H1 (cell line): Measurements from ENCODE around the gene LCN2. TPM values are rescaled to one million over a fixed set of nuclear protein-coding genes. Genes with fewer than 3 reads are reported as not detected.
A peak's percentile ranks its signal among the peaks of the same experiment; 100 is the strongest.

Experiments
- CTCF ChIA-PET: fragments of 300-600 bp; sonication (Branson Sonifier 250); formaldehyde crosslinking; loops from one replicate; lab custom pipeline; 2021; ENCODE audit not compliant: partially characterized antibody; lab: Charles Lee
- POLR2A ChIA-PET: fragments of 300-600 bp; sonication (Branson Sonifier 250); formaldehyde crosslinking; loops from one replicate; lab custom pipeline; 2021; ENCODE audit warnings: inconsistent platforms; ENCODE audit not compliant: partially characterized antibody; lab: Charles Lee
- DNase-seq, 2 experiments: peaks; one replicate each; pipeline versions ENCODE4 v3.0.0 to v3.0.0-alpha.2; 2010 to 2022; ENCODE audit warnings: low spot score in 2 of 2, low read depth in 1 of 2, mixed read lengths in 1 of 2
- FAIRE-seq: peaks from 2 replicates; lab custom pipeline; 2011; peaks lifted over from hg19 to GRCh38; lab: Jason Lieb, UNC
- H2AFZ ChIP-seq: 2 replicates; pipeline ENCODE4 v1.8.1; 2012; ENCODE audit warnings: low read length, inconsistent platforms
- H2AK5ac ChIP-seq: 2 replicates; pipeline ENCODE4 v1.6.1; 2013; ENCODE audit warnings: low read depth, low read length
- H2BK120ac ChIP-seq: replicated peaks from 2 replicates; pipeline ENCODE3; 2013; ENCODE audit warnings: low read depth, low read length, inconsistent platforms
- H2BK12ac ChIP-seq: 2 replicates; pipeline ENCODE4 v1.6.1; 2013; ENCODE audit warnings: low read depth, low read length
- H2BK15ac ChIP-seq: 2 replicates; pipeline ENCODE4 v1.6.1; 2013; ENCODE audit warnings: low read length
- H2BK20ac ChIP-seq: 2 replicates; pipeline ENCODE4 v1.6.1; 2013; ENCODE audit warnings: low read length
- H2BK5ac ChIP-seq: 2 replicates; pipeline ENCODE4 v1.6.1; 2013; ENCODE audit warnings: low read depth, low read length
- H3K14ac ChIP-seq: 2 replicates; pipeline ENCODE4 v1.6.1; 2013; ENCODE audit warnings: inconsistent platforms; ENCODE audit not compliant: insufficient read length
- H3K18ac ChIP-seq: 2 replicates; pipeline ENCODE4 v1.6.1; 2013; ENCODE audit warnings: low read length; ENCODE audit errors: extremely low read depth
- H3K23ac ChIP-seq: 2 replicates; pipeline ENCODE4 v1.6.1; 2013; ENCODE audit warnings: inconsistent platforms; ENCODE audit not compliant: insufficient read length
- H3K23me2 ChIP-seq: 2 replicates; pipeline ENCODE4 v1.6.1; 2013; ENCODE audit warnings: low read depth, low read length
- H3K27ac ChIP-seq: 2 replicates; pipeline ENCODE4 v1.6.1; 2011; ENCODE audit warnings: low read depth, low read length, inconsistent platforms
- H3K27me3 ChIP-seq, 4 experiments: replicated peaks in 1 of 4; 1 replicate in 1 of 4; 2 replicates in 3 of 4; pipeline versions ENCODE4 v1.6.1 to v1.8.1; 2011 to 2013; ENCODE audit warnings: low read length in 3 of 4, mild to moderate bottlenecking in 3 of 4, inconsistent platforms in 2 of 4, mixed read lengths in 2 of 4, moderate library complexity in 1 of 4; ENCODE audit not compliant: control insufficient read depth in 3 of 4, insufficient read depth in 3 of 4; ENCODE audit errors: extremely low read depth in 1 of 4
- H3K36me3 ChIP-seq, 4 experiments: 2 replicates each; pipeline versions ENCODE4 v1.6.1 to v1.8.1; 2011 to 2013; ENCODE audit warnings: mild to moderate bottlenecking in 4 of 4, low read length in 3 of 4, moderate library complexity in 2 of 4, control low read depth in 1 of 4, inconsistent platforms in 1 of 4; ENCODE audit not compliant: insufficient read depth in 4 of 4, control insufficient read depth in 2 of 4
- H3K4ac ChIP-seq: replicated peaks from 2 replicates; pipeline ENCODE3; 2013; ENCODE audit warnings: low read length, low read depth, mixed read lengths, inconsistent platforms; ENCODE audit not compliant: insufficient read length
- H3K4me1 ChIP-seq, 4 experiments: replicated peaks in 1 of 4; 1 replicate in 1 of 4; 2 replicates in 3 of 4; pipeline versions ENCODE4 v1.6.1 to v1.8.1; 2011 to 2013; ENCODE audit warnings: low read length in 3 of 4, inconsistent platforms in 2 of 4, mixed read lengths in 1 of 4; ENCODE audit not compliant: insufficient read depth in 4 of 4, control insufficient read depth in 3 of 4
- H3K4me2 ChIP-seq, 2 experiments: 2 replicates each; pipeline versions ENCODE4 v1.6.1 to v1.8.1; 2011 to 2013; ENCODE audit warnings: low read depth in 2 of 2, low read length in 2 of 2, control low read depth in 1 of 2, inconsistent platforms in 1 of 2, mild to moderate bottlenecking in 1 of 2; ENCODE audit not compliant: insufficient read depth in 1 of 2
- H3K4me3 ChIP-seq, 4 experiments: fragments of 200-600, 300-600 bp in 1 of 4; sonication (generic), shearing (Covaris generic), sonication (Bioruptor Twin) in 1 of 4; 2 replicates each; pipeline versions ENCODE4 v1.5.1 to v1.8.1; 2011 to 2016; ENCODE audit warnings: low read length in 4 of 4, low read depth in 3 of 4, control low read depth in 2 of 4, inconsistent platforms in 2 of 4, mild to moderate bottlenecking in 2 of 4, mixed read lengths in 1 of 4, moderate library complexity in 1 of 4; ENCODE audit not compliant: insufficient read depth in 2 of 4; ENCODE audit errors: extremely low read depth in 1 of 4
- H3K56ac ChIP-seq: replicated peaks from 2 replicates; pipeline ENCODE3; 2013; ENCODE audit warnings: low read depth, mild to moderate bottlenecking, mixed read lengths, low read length, inconsistent platforms; ENCODE audit not compliant: insufficient read length
- H3K79me1 ChIP-seq: 2 replicates; pipeline ENCODE4 v1.6.1; 2013; ENCODE audit warnings: low read depth, low read length, control low read depth
- H3K79me2 ChIP-seq, 2 experiments: 2 replicates each; pipeline versions ENCODE4 v1.6.1 to v1.8.1; 2012 to 2013; ENCODE audit warnings: low read length in 2 of 2, mild to moderate bottlenecking in 2 of 2, inconsistent platforms in 1 of 2; ENCODE audit not compliant: insufficient read depth in 2 of 2, control insufficient read depth in 1 of 2
- H3K9ac ChIP-seq, 4 experiments: replicated peaks in 1 of 4; 1 replicate in 1 of 4; 2 replicates in 3 of 4; pipeline versions ENCODE4 v1.6.1 to v1.8.1; 2011 to 2013; ENCODE audit warnings: low read depth in 3 of 4, low read length in 3 of 4, control low read depth in 2 of 4, mild to moderate bottlenecking in 2 of 4, moderate library complexity in 2 of 4, inconsistent platforms in 1 of 4; ENCODE audit errors: extremely low read depth in 1 of 4
- H3K9me3 ChIP-seq, 2 experiments: 2 replicates each; pipeline versions ENCODE4 v1.6.1 to v1.8.1; 2012 to 2013; ENCODE audit warnings: mild to moderate bottlenecking in 2 of 2, moderate library complexity in 2 of 2, control low read depth in 1 of 2, inconsistent platforms in 1 of 2, low read depth in 1 of 2, low read length in 1 of 2, mixed read lengths in 1 of 2; ENCODE audit not compliant: insufficient read depth in 2 of 2
- H4K20me1 ChIP-seq, 2 experiments: replicated peaks in 1 of 2; 2 replicates each; pipeline versions ENCODE3 to v1.8.1; 2011 to 2013; ENCODE audit warnings: inconsistent platforms in 2 of 2, low read length in 2 of 2, mild to moderate bottlenecking in 1 of 2; ENCODE audit not compliant: insufficient read depth in 2 of 2, control insufficient read depth in 1 of 2
- H4K5ac ChIP-seq: 2 replicates; pipeline ENCODE4 v1.6.1; 2013; ENCODE audit warnings: low read length, low read depth, mixed read lengths, inconsistent platforms; ENCODE audit not compliant: insufficient read length
- H4K8ac ChIP-seq: 2 replicates; pipeline ENCODE4 v1.8.0; 2013; ENCODE audit warnings: mild to moderate bottlenecking, moderate library complexity, low read length, inconsistent platforms; ENCODE audit not compliant: insufficient read depth; ENCODE audit errors: extremely low read depth
- H4K91ac ChIP-seq: replicated peaks from 2 replicates; pipeline ENCODE3; 2013; ENCODE audit warnings: low read length, mixed read lengths, inconsistent platforms; ENCODE audit not compliant: insufficient read length
- ATF3 ChIP-seq: IDR thresholded peaks from 2 replicates; pipeline ENCODE4 v1.6.1; 2011; ENCODE audit warnings: low read depth, mild to moderate bottlenecking, low read length; ENCODE audit not compliant: insufficient read depth
- CBX5 ChIP-seq: fragments of 300-800, 300-1000 bp; sonication (generic); IDR thresholded peaks from 2 replicates; pipeline ENCODE4 v1.7.1; 2016; ENCODE audit warnings: antibody characterized with exemption, low read length, low read depth
- CEBPB ChIP-seq: IDR thresholded peaks from 2 replicates; pipeline ENCODE4 v1.6.1; 2012; ENCODE audit warnings: low read depth, low read length
- E2F6 ChIP-seq: IDR thresholded peaks from 2 replicates; pipeline ENCODE4 v1.6.1; 2012; ENCODE audit warnings: inconsistent platforms
- MAX ChIP-seq: IDR thresholded peaks from 2 replicates; pipeline ENCODE4 v1.6.1; 2012; ENCODE audit warnings: inconsistent platforms
- NANOG ChIP-seq: IDR thresholded peaks from 2 replicates; pipeline ENCODE4 v1.6.1; 2011; ENCODE audit warnings: low read length, low read depth, mild to moderate bottlenecking, inconsistent platforms; ENCODE audit not compliant: insufficient read depth, poor library complexity, severe bottlenecking
- PHF8 ChIP-seq: fragments of 200-600 bp; sonication (generic); conservative IDR thresholded peaks from 2 replicates; pipeline ENCODE4 v1.7.1; 2012; ENCODE audit warnings: low read depth, mild to moderate bottlenecking, inconsistent platforms, low read length, moderate library complexity
- RAD21 ChIP-seq, 2 experiments: IDR thresholded peaks in 1 of 2; conservative IDR thresholded peaks in 1 of 2; 2 replicates each; pipeline ENCODE4 v1.6.1; 2011; ENCODE audit warnings: low read depth in 2 of 2, low read length in 2 of 2, improper control_type of control experiment in 1 of 2, inconsistent platforms in 1 of 2, mild to moderate bottlenecking in 1 of 2, moderate library complexity in 1 of 2
- SP4 ChIP-seq: IDR thresholded peaks from 2 replicates; pipeline ENCODE4 v1.6.1; 2012; ENCODE audit warnings: low read length, inconsistent platforms
- WGBS, 2 experiments: shearing (Covaris generic) in 1 of 2; methylation state at CpG; one replicate each; pipeline versions ENCODE4 v1.1.6 to v1.1.7; 2013 to 2015; ENCODE audit warnings: low lambda C conversion rate in 2 of 2, mixed read lengths in 2 of 2, inconsistent platforms in 1 of 2, low coverage in 1 of 2, missing lambda C conversion rate in 1 of 2; ENCODE audit not compliant: insufficient replicate concordance in 2 of 2, insufficient coverage in 1 of 2, insufficient read length in 1 of 2; ENCODE audit errors: extremely low coverage in 1 of 2, missing lambda C conversion rate in 1 of 2; 5-methylcytosine and 5-hydroxymethylcytosine counted together
- polyA plus RNA-seq, 7 experiments: library from polyadenylated mRNA; depleted of rRNA in 3 of 7; stranded (reverse) in 5 of 7; unstranded in 2 of 7; fragments of >200 nt in 5 of 7; fragments of 200-250 nt in 2 of 7; gene quantifications; 1 replicate in 5 of 7; 2 replicates in 1 of 7; 4 replicates in 1 of 7; pipeline versions ENCODE4 v1.2.1 to v1.2.3, GENCODE V29; 2011 to 2013; ENCODE audit warnings: missing spikeins in 2 of 7, mixed read lengths in 2 of 7
- total RNA-seq: library from RNA; stranded (reverse); fragmentation: NEBNext Ultra II Directional; extraction: Animal tissue kit (Norgen Biotek cat#: 25700); gene quantifications from 2 replicates; pipeline ENCODE4 v1.2.1, GENCODE V29; 2021

Gene LCN2
- total and polyA plus RNA-seq, 2 of the 8 experiments (the other 6 are each of a cell fraction or from before 2014, with no cell fraction given) = 1.1 to 1.6 TPM

GRCh38 chr9:128114326-128115186, 34.7 kb upstream of the LCN2 start:
- no peak overlapping the region for H2AFZ ChIP-seq
- H3K9ac ChIP-seq = no peak overlapping the region
- H4K20me1 ChIP-seq = peaks cover 0 to 10% of the 10 kb centered on the region in 2 experiments
- no peaks in the 10 kb centered on the region for H3K9me3 ChIP-seq
- H3K14ac ChIP-seq = no peak overlapping the region
- H3K27ac ChIP-seq = no peak overlapping the region
- H2BK120ac ChIP-seq = no peak overlapping the region
- H2AK5ac ChIP-seq = no peak overlapping the region
- ChIA-PET POLR2A (interaction anchor here (0.6 to 5.9 kb wide), 4 partner anchors 11 to 222 kb away, joined by 3 to 119 read pairs (median 8); partner anchors contain the start of gene PTGES2), CTCF (interaction anchor here (0.5 to 9.1 kb wide), 11 partner anchors 11 to 350 kb away, joined by 3 to 114 read pairs (median 5); no protein-coding TSS in a partner anchor)
- no peak overlapping the region for H4K5ac ChIP-seq
- H3K56ac ChIP-seq = no peak overlapping the region
- H3K79me1 ChIP-seq = no peaks in the 10 kb centered on the region
- H3K4ac ChIP-seq = no peak overlapping the region
- no peaks in the 10 kb centered on the region for H3K79me2 ChIP-seq
- H3K4me3 ChIP-seq = no peak overlapping the region
- H3K18ac ChIP-seq = no peak overlapping the region
- H2BK12ac ChIP-seq = no peak overlapping the region
- H2BK20ac ChIP-seq = no peak overlapping the region
- H3K4me2 ChIP-seq = no peak overlapping the region
- DNase-seq (no peak), FAIRE-seq (no peak)
- no peak overlapping the region for H2BK5ac ChIP-seq
- H3K27me3 ChIP-seq = no peaks in the 10 kb centered on the region
- H3K36me3 ChIP-seq = peaks cover 0 to 3% (median 0%) of the 10 kb centered on the region in 4 experiments; a peak in 3 of 8 replicates
- H4K91ac ChIP-seq = no peak overlapping the region
- WGBS, 2 experiments = 90% methylated on average over 28 of the region's 29 CpGs; no CpG with 5 or more reads in 1 of the 2 experiments
- no peak overlapping the region for H2BK15ac ChIP-seq
- no peaks in the 10 kb centered on the region for H3K23me2 ChIP-seq
- H4K8ac ChIP-seq = peak overlapping the region; percentile 42; the same call in 1 of the 2 replicates
- H3K4me1 ChIP-seq = peaks cover 0 to 4% (median under 1%) of the 10 kb centered on the region in 4 experiments; a peak in 3 of 7 replicates
- H3K23ac ChIP-seq = no peak overlapping the region
- TF ChIP-seq CEBPB = no peak
- no peak for TF ChIP-seq RAD21 (IDR thresholded peaks at IDR 0.05 in 1 of 2, conservative IDR thresholded peaks at IDR 0.05 in 1 of 2; ENCODE audit: low read depth in 2 of 2, low read length in 2 of 2)
- TF ChIP-seq E2F6 = no peak
- no peak for TF ChIP-seq MAX
- no peak for TF ChIP-seq CBX5
- no peak for TF ChIP-seq NANOG
- no peak for TF ChIP-seq ATF3
- no peak for TF ChIP-seq PHF8
- no peak for TF ChIP-seq SP4
